GM23248 (cell line): ENCODE results near the gene MGP. TPM values are rescaled to one million over a fixed set of nuclear protein-coding genes. Genes with fewer than 3 reads are reported as not detected.

Experiments
- DNase-seq: peaks from one replicate; pipeline ENCODE4 v3.0.0-alpha.2; 2015
- H2AFZ ChIP-seq: fragments of 200-600 bp; sonication (generic); 2 replicates; pipeline ENCODE4 v1.6.1; 2016; ENCODE audit warnings: antibody characterized with exemption
- H3F3A ChIP-seq: fragments of 200-600 bp; sonication (generic); 2 replicates; pipeline ENCODE4 v1.6.1; 2016; ENCODE audit warnings: mild to moderate bottlenecking, antibody characterized with exemption, mixed run types; ENCODE audit not compliant: insufficient read depth
- H3K27ac ChIP-seq: fragments of 200-600 bp; sonication (generic); 2 replicates; pipeline ENCODE4 v1.5.1; 2016; ENCODE audit warnings: mild to moderate bottlenecking
- H3K27me3 ChIP-seq: fragments of 200-600 bp; sonication (generic); replicated peaks from 2 replicates; pipeline ENCODE4 v1.6.1; 2016; ENCODE audit warnings: mild to moderate bottlenecking; ENCODE audit not compliant: insufficient read depth
- H3K36me3 ChIP-seq: fragments of 200-600 bp; sonication (generic); 2 replicates; pipeline ENCODE4 v1.6.1; 2016; ENCODE audit warnings: low read depth, mild to moderate bottlenecking
- H3K4me1 ChIP-seq: fragments of 200-600 bp; sonication (generic); 2 replicates; pipeline ENCODE4 v1.6.1; 2016; ENCODE audit warnings: mild to moderate bottlenecking; ENCODE audit not compliant: insufficient read depth
- H3K4me2 ChIP-seq: fragments of 200-600 bp; sonication (generic); one replicate; pipeline ENCODE4 v1.6.1; 2016; ENCODE audit warnings: mild to moderate bottlenecking; ENCODE audit not compliant: unreplicated experiment
- H3K4me3 ChIP-seq: fragments of 200-600 bp; sonication (generic); 2 replicates; pipeline ENCODE4 v1.5.1; 2016; ENCODE audit warnings: mild to moderate bottlenecking
- H3K79me2 ChIP-seq: fragments of 200-600 bp; sonication (generic); 2 replicates; pipeline ENCODE4 v1.6.1; 2016; ENCODE audit warnings: mild to moderate bottlenecking; ENCODE audit not compliant: insufficient read depth
- H3K9ac ChIP-seq: fragments of 200-600 bp; sonication (generic); 2 replicates; pipeline ENCODE4 v1.6.1; 2016; ENCODE audit warnings: mild to moderate bottlenecking
- H3K9me2 ChIP-seq: fragments of 200-600 bp; sonication (generic); 2 replicates; pipeline ENCODE4 v1.6.1; 2016; ENCODE audit warnings: mixed run types, mild to moderate bottlenecking, moderate library complexity; ENCODE audit not compliant: insufficient read depth
- H3K9me3 ChIP-seq: fragments of 200-600 bp; sonication (generic); one replicate; pipeline ENCODE4 v1.6.1; 2017; ENCODE audit warnings: low read depth
- H4K20me1 ChIP-seq: fragments of 200-600 bp; sonication (generic); 2 replicates; pipeline ENCODE4 v1.6.0; 2016; ENCODE audit not compliant: insufficient read depth
- EZH2 ChIP-seq: fragments of 200-600 bp; sonication (generic); IDR thresholded peaks from 2 replicates; pipeline ENCODE4 v1.6.1; 2018; ENCODE audit warnings: antibody characterized with exemption, mild to moderate bottlenecking; ENCODE audit not compliant: insufficient read depth, poor library complexity, severe bottlenecking
- EZH2phosphoT487 ChIP-seq: fragments of 200-600 bp; sonication (generic); IDR thresholded peaks from 2 replicates; pipeline ENCODE4 v1.6.1; 2018; ENCODE audit warnings: antibody characterized with exemption, moderate library complexity, mild to moderate bottlenecking, low read depth; ENCODE audit not compliant: insufficient read depth
- WGBS, 2 experiments: methylation state at CpG; one replicate each; pipeline ENCODE4 v1.1.6; 2015 to 2017; ENCODE audit warnings: low lambda C conversion rate in 2 of 2, low coverage in 1 of 2; ENCODE audit errors: missing lambda C conversion rate in 2 of 2; 5-methylcytosine and 5-hydroxymethylcytosine counted together
- in situ Hi-C: fragments of 300-500 bp; cut with MboI; formaldehyde crosslinking; loops from 2 replicates; pipeline ENCODE4 v1.15.0; 2020
- polyA plus RNA-seq: library from polyadenylated mRNA; unstranded; fragments of >200 nt; fragmentation: Nextera tagmentation; extraction: Ambion mirVana; gene quantifications from 2 replicates; pipeline ENCODE4 v1.2.1, GENCODE V29; 2016
- total RNA-seq: library from RNA; depleted of rRNA; stranded (reverse); fragments of >200 nt; shearing (Covaris generic); gene quantifications from 2 replicates; pipeline ENCODE4 v1.2.3, GENCODE V29; 2014

MGP gene
- total and polyA plus RNA-seq, 2 experiments from 2014 or later: 0.86 to 1.3 TPM

- Histone ChIP-seq H2AFZ (no peak overlapping the region), H3K9ac (no peak overlapping the region), H3K4me3 (no peak overlapping the region), H3K9me2 (no peaks in the 10 kb centered on the region), H4K20me1 (no peaks in the 10 kb centered on the region), H3F3A (peaks cover 13% of the 10 kb centered on the region), H3K36me3 (no peaks in the 10 kb centered on the region), H3K27ac (no peak overlapping the region), H3K79me2 (no peaks in the 10 kb centered on the region), H3K9me3 (no peaks in the 10 kb centered on the region), H3K4me2 (no peak overlapping the region), H3K27me3 (no peaks in the 10 kb centered on the region), H3K4me1 (peaks cover 13% of the 10 kb centered on the region)
- 80 to 83% methylated on average over 5 of the region's 5 CpGs for WGBS, 2 experiments
- no peak for TF ChIP-seq EZH2phosphoT487
- TF ChIP-seq EZH2: no peak
- in situ Hi-C loops: no loop called here
- no peak for DNase-seq
Observed at GRCh38 chr12:14906114-14906513, 20.5 kb upstream of the MGP start.

GRCh38 chr12:14905269-14906004 is 19.8 kb upstream of the MGP start:
- no peak for DNase-seq
- TF ChIP-seq EZH2phosphoT487 (no peak), EZH2 (no peak)
- H3K27ac ChIP-seq: no peak overlapping the region
- H2AFZ ChIP-seq: no peak overlapping the region
- H3K4me2 ChIP-seq: no peak overlapping the region
- peaks cover 8% of the 10 kb centered on the region for H3F3A ChIP-seq
- peaks cover 8% of the 10 kb centered on the region for H3K4me1 ChIP-seq
- no peaks in the 10 kb centered on the region for H3K27me3 ChIP-seq
- no peaks in the 10 kb centered on the region for H3K9me3 ChIP-seq
- no peak overlapping the region for H3K9ac ChIP-seq
- no peaks in the 10 kb centered on the region for H3K36me3 ChIP-seq
- H3K79me2 ChIP-seq: no peaks in the 10 kb centered on the region
- in situ Hi-C loops: no loop called here
- H3K9me2 ChIP-seq: no peaks in the 10 kb centered on the region
- 45 to 47% methylated on average over 5 of the region's 5 CpGs for WGBS, 2 experiments
- no peaks in the 10 kb centered on the region for H4K20me1 ChIP-seq
- H3K4me3 ChIP-seq: no peak overlapping the region

- no peaks in the 10 kb centered on the region for H3K36me3 ChIP-seq
- TF ChIP-seq EZH2: no peak
- no peak for TF ChIP-seq EZH2phosphoT487
- no peak for DNase-seq
- no peaks in the 10 kb centered on the region for H3K9me2 ChIP-seq
- peaks cover 2% of the 10 kb centered on the region; the same call in 1 of the 2 replicates for H3K4me1 ChIP-seq
- H3K9me3 ChIP-seq: no peaks in the 10 kb centered on the region
- no peak overlapping the region for H3K4me2 ChIP-seq
- no peaks in the 10 kb centered on the region for H3K27me3 ChIP-seq
- H3K4me3 ChIP-seq: no peak overlapping the region
- WGBS, 2 experiments: 58 to 59% methylated on average over 7 to 8 of the region's 8 CpGs
- H2AFZ ChIP-seq: no peak overlapping the region
- in situ Hi-C loops: no loop called here
- no peaks in the 10 kb centered on the region for H4K20me1 ChIP-seq
- H3F3A ChIP-seq: peaks cover 2% of the 10 kb centered on the region; the same call in 1 of the 2 replicates
- no peak overlapping the region for H3K27ac ChIP-seq
- no peak overlapping the region for H3K9ac ChIP-seq
- H3K79me2 ChIP-seq: no peaks in the 10 kb centered on the region
Observed at GRCh38 chr12:14904854-14905253, 19.2 kb upstream of the MGP start.

GRCh38 chr12:14903386-14904098 is 17.9 kb upstream of the MGP start:
- Histone ChIP-seq H3K9me2 (no peaks in the 10 kb centered on the region), H3K36me3 (no peaks in the 10 kb centered on the region), H3K27me3 (no peaks in the 10 kb centered on the region), H3K79me2 (no peaks in the 10 kb centered on the region), H3K4me2 (no peak overlapping the region), H4K20me1 (no peaks in the 10 kb centered on the region), H3K27ac (no peak overlapping the region), H2AFZ (no peak overlapping the region), H3K4me3 (no peak overlapping the region), H3K9me3 (no peaks in the 10 kb centered on the region), H3K4me1 (no peaks in the 10 kb centered on the region), H3F3A (no peaks in the 10 kb centered on the region), H3K9ac (no peak overlapping the region)
- no peak for DNase-seq
- in situ Hi-C loops: no loop called here
- no peak for TF ChIP-seq EZH2
- TF ChIP-seq EZH2phosphoT487: no peak
- 81 to 83% methylated on average over 5 of the region's 5 CpGs for WGBS, 2 experiments
